SK-N-SH treated with all-trans-retinoic acid at 6 μM for 48 hours (cell line): Measurements from ENCODE around the gene ZNF836.

Experiments used
- ESRRG ChIP-seq: fragments of 250-450 bp; sonication (Bioruptor Pico); IDR thresholded peaks from 2 replicates; pipeline ENCODE4 v1.6.1; 2021; ENCODE audit warnings: mild to moderate bottlenecking
- TCF4 ChIP-seq: fragments of 250-450 bp; sonication (Bioruptor Pico); IDR thresholded peaks from 2 replicates; pipeline ENCODE4 v1.8.0; 2021; ENCODE audit warnings: mild to moderate bottlenecking, moderate library complexity, borderline replicate concordance
- ZFP30 ChIP-seq: fragments of 450-650 bp; formaldehyde crosslinking; IDR thresholded peaks from 2 replicates; pipeline ENCODE4 v1.5.0; 2022; ENCODE audit warnings: mild to moderate bottlenecking, moderate library complexity

DNA sequence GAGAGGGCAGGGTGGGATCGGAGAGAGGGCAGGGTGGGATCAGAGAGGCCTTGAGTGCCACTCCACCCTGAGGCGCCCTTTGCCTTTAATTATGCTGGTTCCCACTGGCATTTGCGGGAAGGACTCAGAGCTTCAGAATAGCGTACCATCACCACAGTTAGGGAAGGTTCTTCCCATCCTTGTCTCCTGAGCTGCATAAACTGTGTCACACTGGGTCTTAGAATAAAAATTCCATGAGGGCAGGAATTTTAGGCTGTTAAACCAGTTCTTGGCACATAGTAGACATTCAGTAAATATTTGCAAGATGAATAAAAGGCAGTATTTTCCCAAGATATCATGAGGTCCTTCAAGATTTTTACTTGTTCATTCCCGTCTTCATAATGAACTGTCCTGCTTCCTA lies 42.8 kb upstream of the ZNF836 start:
- TF ChIP-seq ZFP30 = no peak
- no peak for TF ChIP-seq ESRRG (CRISPR knock-in tag)
- no peak for TF ChIP-seq TCF4 (CRISPR knock-in tag)
